Mammary epithelial cell (primary cell): Measurements from ENCODE around the gene TCFL5.

ENCODE experiments used
- EZH2 ChIP-seq: IDR thresholded peaks from 2 replicates; pipeline ENCODE4 v1.6.1; 2012; ENCODE audit warnings: low read length, inconsistent platforms, borderline replicate concordance
- TF ChIP-seq, protein P1 (sequence below), 2 donors: IDR thresholded peaks in 1 of 2; conservative IDR thresholded peaks in 1 of 2; 2 replicates each; pipeline ENCODE4 v1.5.1; 2011 to 2012; ENCODE audit warnings: inconsistent platforms in 2 of 2, low read length in 2 of 2, mild to moderate bottlenecking in 2 of 2, control low read depth in 1 of 2, low read depth in 1 of 2; ENCODE audit not compliant: insufficient read depth in 1 of 2; ENCODE audit errors: extremely low read depth in 1 of 2

DNA sequence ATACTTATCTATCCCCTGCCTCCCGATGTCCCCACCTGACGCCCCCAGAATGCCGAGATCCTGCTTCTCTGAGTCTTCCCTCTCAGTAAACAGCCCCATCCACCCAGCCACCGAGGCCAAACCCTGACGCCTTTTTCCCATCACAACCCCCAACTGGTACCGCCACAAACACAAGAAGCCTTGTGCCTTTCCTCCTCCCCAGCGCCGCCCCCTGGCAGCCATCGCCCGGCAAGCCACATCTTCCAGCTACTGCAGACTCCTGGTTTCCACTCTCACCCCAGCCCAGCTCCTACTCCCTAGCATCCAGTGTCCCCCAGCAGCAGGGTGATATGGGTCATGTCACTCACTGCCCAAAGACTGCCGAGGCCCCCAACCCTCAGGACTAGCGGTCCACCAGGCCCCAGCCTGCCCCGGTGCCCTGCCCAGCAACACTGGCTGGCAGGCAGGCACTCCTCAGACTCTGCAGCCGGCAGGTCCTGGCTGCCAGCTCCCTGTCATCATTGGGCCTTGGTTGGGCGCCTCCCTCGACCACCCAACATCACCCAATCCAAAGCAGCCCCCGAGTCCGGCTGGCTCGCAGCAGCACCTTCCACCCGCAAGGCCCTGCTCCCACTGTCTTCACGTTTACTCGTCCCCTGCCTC is 11.2 kb downstream of the TCFL5 start:
- TF ChIP-seq, protein P1, sequence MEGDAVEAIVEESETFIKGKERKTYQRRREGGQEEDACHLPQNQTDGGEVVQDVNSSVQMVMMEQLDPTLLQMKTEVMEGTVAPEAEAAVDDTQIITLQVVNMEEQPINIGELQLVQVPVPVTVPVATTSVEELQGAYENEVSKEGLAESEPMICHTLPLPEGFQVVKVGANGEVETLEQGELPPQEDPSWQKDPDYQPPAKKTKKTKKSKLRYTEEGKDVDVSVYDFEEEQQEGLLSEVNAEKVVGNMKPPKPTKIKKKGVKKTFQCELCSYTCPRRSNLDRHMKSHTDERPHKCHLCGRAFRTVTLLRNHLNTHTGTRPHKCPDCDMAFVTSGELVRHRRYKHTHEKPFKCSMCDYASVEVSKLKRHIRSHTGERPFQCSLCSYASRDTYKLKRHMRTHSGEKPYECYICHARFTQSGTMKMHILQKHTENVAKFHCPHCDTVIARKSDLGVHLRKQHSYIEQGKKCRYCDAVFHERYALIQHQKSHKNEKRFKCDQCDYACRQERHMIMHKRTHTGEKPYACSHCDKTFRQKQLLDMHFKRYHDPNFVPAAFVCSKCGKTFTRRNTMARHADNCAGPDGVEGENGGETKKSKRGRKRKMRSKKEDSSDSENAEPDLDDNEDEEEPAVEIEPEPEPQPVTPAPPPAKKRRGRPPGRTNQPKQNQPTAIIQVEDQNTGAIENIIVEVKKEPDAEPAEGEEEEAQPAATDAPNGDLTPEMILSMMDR (conservative IDR thresholded peaks at IDR 0.05 in 1 of 2, IDR thresholded peaks at IDR 0.05 in 1 of 2; ENCODE audit: extremely low read depth in 1 of 2, insufficient read depth in 1 of 2, low read depth in 1 of 2, low read length in 2 of 2) = no peak
- no peak for TF ChIP-seq EZH2
